OCI-LY3 (cell line): ENCODE results near the gene TBL3.

Experiments used
- EZH2phosphoT487 ChIP-seq: fragments of 200-600 bp; shearing (Covaris generic); IDR thresholded peaks from 2 replicates; pipeline ENCODE4 v1.6.1; 2018; ENCODE audit warnings: antibody characterized with exemption, mixed run types, low read depth
- TF ChIP-seq, protein P1 (sequence below): fragments of 200-600, 300-600 bp; sonication (generic); IDR thresholded peaks from 2 replicates; pipeline ENCODE4 v1.5.1; 2014; ENCODE audit warnings: antibody characterized with exemption, low read length, low read depth

DNA sequence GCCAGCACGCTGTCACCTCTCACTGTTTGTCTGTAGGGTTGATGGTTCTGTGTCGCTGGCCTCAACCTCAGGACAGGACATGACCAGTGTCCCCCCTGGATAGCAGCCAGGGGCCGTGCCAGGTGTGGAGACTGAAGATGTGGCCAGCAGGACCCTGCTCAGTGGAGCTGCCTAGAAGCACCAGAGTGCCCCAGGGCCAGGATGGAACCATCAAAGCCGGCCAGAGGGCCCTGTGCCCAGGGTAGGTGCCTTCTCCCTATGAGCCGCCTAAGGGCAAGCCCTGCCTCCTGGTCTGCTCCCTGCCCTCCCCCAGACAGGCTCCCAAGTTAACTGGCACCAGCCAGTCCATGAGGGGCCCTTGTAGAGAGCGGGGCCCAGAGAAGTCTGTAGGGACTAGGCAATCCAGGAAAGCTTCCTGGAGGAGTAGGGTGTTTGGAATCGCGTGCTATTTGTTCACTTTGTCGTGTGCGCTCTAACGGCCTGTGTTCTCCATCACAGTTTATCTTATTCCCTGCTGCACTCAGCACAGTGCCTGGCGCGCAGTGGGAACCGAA lies 13.1 kb upstream of the TBL3 start:
- TF ChIP-seq, protein P1, sequence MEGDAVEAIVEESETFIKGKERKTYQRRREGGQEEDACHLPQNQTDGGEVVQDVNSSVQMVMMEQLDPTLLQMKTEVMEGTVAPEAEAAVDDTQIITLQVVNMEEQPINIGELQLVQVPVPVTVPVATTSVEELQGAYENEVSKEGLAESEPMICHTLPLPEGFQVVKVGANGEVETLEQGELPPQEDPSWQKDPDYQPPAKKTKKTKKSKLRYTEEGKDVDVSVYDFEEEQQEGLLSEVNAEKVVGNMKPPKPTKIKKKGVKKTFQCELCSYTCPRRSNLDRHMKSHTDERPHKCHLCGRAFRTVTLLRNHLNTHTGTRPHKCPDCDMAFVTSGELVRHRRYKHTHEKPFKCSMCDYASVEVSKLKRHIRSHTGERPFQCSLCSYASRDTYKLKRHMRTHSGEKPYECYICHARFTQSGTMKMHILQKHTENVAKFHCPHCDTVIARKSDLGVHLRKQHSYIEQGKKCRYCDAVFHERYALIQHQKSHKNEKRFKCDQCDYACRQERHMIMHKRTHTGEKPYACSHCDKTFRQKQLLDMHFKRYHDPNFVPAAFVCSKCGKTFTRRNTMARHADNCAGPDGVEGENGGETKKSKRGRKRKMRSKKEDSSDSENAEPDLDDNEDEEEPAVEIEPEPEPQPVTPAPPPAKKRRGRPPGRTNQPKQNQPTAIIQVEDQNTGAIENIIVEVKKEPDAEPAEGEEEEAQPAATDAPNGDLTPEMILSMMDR = no peak
- TF ChIP-seq EZH2phosphoT487 = no peak
